H1 (cell line): Measurements from ENCODE around the gene GSAP. TPM values are rescaled to one million over a fixed set of nuclear protein-coding genes. Genes with fewer than 3 reads are reported as not detected.

Source experiments
- CHD7 ChIP-seq: fragments of 300-600 bp; sonication (generic); IDR thresholded peaks from 2 replicates; pipeline ENCODE4 v1.7.1; 2012; ENCODE audit warnings: low read length, moderate library complexity, mild to moderate bottlenecking, inconsistent platforms; ENCODE audit not compliant: insufficient replicate concordance
- NRF1 ChIP-seq: IDR thresholded peaks from 2 replicates; pipeline ENCODE4 v1.6.1; 2011; ENCODE audit warnings: mild to moderate bottlenecking, low read depth, low read length, improper control_type of control experiment
- SRF ChIP-seq: IDR thresholded peaks from 2 replicates; pipeline ENCODE4 v1.6.1; 2011; ENCODE audit warnings: mild to moderate bottlenecking, low read depth, low read length, moderate library complexity
- ZNF274 ChIP-seq: IDR thresholded peaks from 2 replicates; pipeline ENCODE4 v1.7.0; 2012; ENCODE audit warnings: low read length, borderline replicate concordance; ENCODE audit errors: extremely low read depth
- polyA plus RNA-seq, 7 experiments: library from polyadenylated mRNA; depleted of rRNA in 3 of 7; stranded (reverse) in 5 of 7; unstranded in 2 of 7; fragments of >200 nt in 5 of 7; fragments of 200-250 nt in 2 of 7; gene quantifications; 1 replicate in 5 of 7; 2 replicates in 1 of 7; 4 replicates in 1 of 7; pipeline versions ENCODE4 v1.2.1 to v1.2.3, GENCODE V29; 2011 to 2013; ENCODE audit warnings: missing spikeins in 2 of 7, mixed read lengths in 2 of 7
- total RNA-seq: library from RNA; stranded (reverse); fragmentation: NEBNext Ultra II Directional; extraction: Animal tissue kit (Norgen Biotek cat#: 25700); gene quantifications from 2 replicates; pipeline ENCODE4 v1.2.1, GENCODE V29; 2021

The GSAP gene
- total and polyA plus RNA-seq, 2 of the 8 experiments (the other 6 are each of a cell fraction or from before 2014, with no cell fraction given): 0.93 to 2.1 TPM

GRCh38 chr7:77409739-77410547, 6.2 kb downstream of the GSAP start (continued):
- no peak for TF ChIP-seq CHD7
- no peak for TF ChIP-seq SRF
- TF ChIP-seq ZNF274: no peak
- no peak for TF ChIP-seq NRF1
